Smooth muscle cell (in vitro differentiated cells): ENCODE results near the gene SLC39A11. TPM values are rescaled to one million over a fixed set of nuclear protein-coding genes. Genes with fewer than 3 reads are reported as not detected.

Experiments used
- DNase-seq: peaks from one replicate; lab custom pipeline; 2025; ENCODE audit not compliant: unreplicated experiment; lab: John Stamatoyannopoulos, UW
- H2AFZ ChIP-seq: fragments of 200-600 bp; sonication (generic); 2 replicates; pipeline ENCODE4 v1.6.0; 2016; ENCODE audit warnings: antibody characterized with exemption, low read depth, mild to moderate bottlenecking
- H3F3A ChIP-seq: fragments of 200-600 bp; sonication (generic); 2 replicates; pipeline ENCODE4 v1.6.0; 2017; ENCODE audit warnings: antibody characterized with exemption, low read depth
- H3K27ac ChIP-seq: fragments of 200-600 bp; sonication (generic); 2 replicates; pipeline ENCODE4 v1.5.1; 2016; ENCODE audit warnings: low read depth, mild to moderate bottlenecking
- H3K27me3 ChIP-seq: fragments of 200-600 bp; sonication (generic); 2 replicates; pipeline ENCODE4 v1.6.1; 2016; ENCODE audit warnings: low read depth, mild to moderate bottlenecking
- H3K36me3 ChIP-seq: fragments of 200-600 bp; sonication (generic); 2 replicates; pipeline ENCODE4 v1.5.1; 2016; ENCODE audit warnings: low read depth
- H3K4me1 ChIP-seq: fragments of 200-600 bp; sonication (generic); 2 replicates; pipeline ENCODE4 v1.5.1; 2016; ENCODE audit warnings: low read depth
- H3K4me2 ChIP-seq: fragments of 200-600 bp; sonication (generic); 2 replicates; pipeline ENCODE4 v1.6.0; 2016; ENCODE audit warnings: mild to moderate bottlenecking
- H3K4me3 ChIP-seq: fragments of 200-600 bp; sonication (generic); 2 replicates; pipeline ENCODE4 v1.5.1; 2016; ENCODE audit warnings: mild to moderate bottlenecking
- H3K79me2 ChIP-seq: fragments of 200-600 bp; sonication (generic); 2 replicates; pipeline ENCODE4 v1.6.0; 2016; ENCODE audit warnings: low read depth, mild to moderate bottlenecking
- H3K9ac ChIP-seq: fragments of 200-600 bp; sonication (generic); 2 replicates; pipeline ENCODE4 v1.6.0; 2016; ENCODE audit warnings: low read depth
- H3K9me3 ChIP-seq: fragments of 200-600 bp; sonication (generic); replicated peaks from 2 replicates; pipeline ENCODE4 v1.5.1; 2016; ENCODE audit warnings: low read depth
- H4K20me1 ChIP-seq: fragments of 200-600 bp; sonication (generic); 2 replicates; pipeline ENCODE4 v1.6.0; 2016; ENCODE audit warnings: low read depth
- WGBS: methylation state at CpG from one replicate; pipeline ENCODE4 v1.1.7; 2016; ENCODE audit warnings: low lambda C conversion rate; 5-methylcytosine and 5-hydroxymethylcytosine counted together
- polyA plus RNA-seq: library from polyadenylated mRNA; unstranded; fragments of >200 nt; fragmentation: Nextera tagmentation; extraction: Ambion mirVana; gene quantifications from 2 replicates; pipeline ENCODE4 v1.2.1, GENCODE V29; 2016
- total RNA-seq: library from RNA; depleted of rRNA; stranded (reverse); fragments of >200 nt; gene quantifications from 2 replicates; pipeline ENCODE4 v1.2.3, GENCODE V29; 2014
- TF ChIP-seq, protein P1 (sequence below): fragments of 200-600 bp; sonication (generic); IDR thresholded peaks from 2 replicates; pipeline ENCODE4 v1.5.1; 2017; ENCODE audit warnings: borderline replicate concordance, mild to moderate bottlenecking, antibody characterized with exemption; ENCODE audit not compliant: insufficient read depth, poor library complexity, severe bottlenecking

The SLC39A11 gene
- total and polyA plus RNA-seq, 2 experiments from 2014 or later = 9.2 to 36.7 TPM

GRCh38 chr17:72771734-72772133, 320.8 kb downstream of the SLC39A11 start:
- H3K36me3 ChIP-seq = no peaks in the 10 kb centered on the region
- no peaks in the 10 kb centered on the region for H3K9me3 ChIP-seq
- no peak overlapping the region for H2AFZ ChIP-seq
- TF ChIP-seq, protein P1, sequence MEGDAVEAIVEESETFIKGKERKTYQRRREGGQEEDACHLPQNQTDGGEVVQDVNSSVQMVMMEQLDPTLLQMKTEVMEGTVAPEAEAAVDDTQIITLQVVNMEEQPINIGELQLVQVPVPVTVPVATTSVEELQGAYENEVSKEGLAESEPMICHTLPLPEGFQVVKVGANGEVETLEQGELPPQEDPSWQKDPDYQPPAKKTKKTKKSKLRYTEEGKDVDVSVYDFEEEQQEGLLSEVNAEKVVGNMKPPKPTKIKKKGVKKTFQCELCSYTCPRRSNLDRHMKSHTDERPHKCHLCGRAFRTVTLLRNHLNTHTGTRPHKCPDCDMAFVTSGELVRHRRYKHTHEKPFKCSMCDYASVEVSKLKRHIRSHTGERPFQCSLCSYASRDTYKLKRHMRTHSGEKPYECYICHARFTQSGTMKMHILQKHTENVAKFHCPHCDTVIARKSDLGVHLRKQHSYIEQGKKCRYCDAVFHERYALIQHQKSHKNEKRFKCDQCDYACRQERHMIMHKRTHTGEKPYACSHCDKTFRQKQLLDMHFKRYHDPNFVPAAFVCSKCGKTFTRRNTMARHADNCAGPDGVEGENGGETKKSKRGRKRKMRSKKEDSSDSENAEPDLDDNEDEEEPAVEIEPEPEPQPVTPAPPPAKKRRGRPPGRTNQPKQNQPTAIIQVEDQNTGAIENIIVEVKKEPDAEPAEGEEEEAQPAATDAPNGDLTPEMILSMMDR = no peak
- H3K9ac ChIP-seq = no peak overlapping the region
- no peak overlapping the region for H3K4me2 ChIP-seq
- H3K4me1 ChIP-seq = no peaks in the 10 kb centered on the region
- no peaks in the 10 kb centered on the region for H4K20me1 ChIP-seq
- no peaks in the 10 kb centered on the region for H3K27me3 ChIP-seq
- H3K4me3 ChIP-seq = no peak overlapping the region
- H3F3A ChIP-seq = no peaks in the 10 kb centered on the region
- no peak overlapping the region for H3K27ac ChIP-seq
- no peaks in the 10 kb centered on the region for H3K79me2 ChIP-seq
- WGBS = 100% methylated on average over 3 of the region's 3 CpGs
- no peak for DNase-seq

GRCh38 chr17:72766761-72767356, 325.6 kb downstream of the SLC39A11 start:
- H2AFZ ChIP-seq = no peak overlapping the region
- no peaks in the 10 kb centered on the region for H3K79me2 ChIP-seq
- H3K4me1 ChIP-seq = no peaks in the 10 kb centered on the region
- H3K4me3 ChIP-seq = no peak overlapping the region
- no peak overlapping the region for H3K9ac ChIP-seq
- H3K36me3 ChIP-seq = no peaks in the 10 kb centered on the region
- TF ChIP-seq, protein P1 = no peak
- H3K4me2 ChIP-seq = no peak overlapping the region
- no peak for DNase-seq
- H3F3A ChIP-seq = no peaks in the 10 kb centered on the region
- H3K27me3 ChIP-seq = no peaks in the 10 kb centered on the region
- WGBS = 79% methylated on average over 4 of the region's 4 CpGs
- no peaks in the 10 kb centered on the region for H3K9me3 ChIP-seq
- H3K27ac ChIP-seq = no peak overlapping the region
- H4K20me1 ChIP-seq = no peaks in the 10 kb centered on the region

DNA sequence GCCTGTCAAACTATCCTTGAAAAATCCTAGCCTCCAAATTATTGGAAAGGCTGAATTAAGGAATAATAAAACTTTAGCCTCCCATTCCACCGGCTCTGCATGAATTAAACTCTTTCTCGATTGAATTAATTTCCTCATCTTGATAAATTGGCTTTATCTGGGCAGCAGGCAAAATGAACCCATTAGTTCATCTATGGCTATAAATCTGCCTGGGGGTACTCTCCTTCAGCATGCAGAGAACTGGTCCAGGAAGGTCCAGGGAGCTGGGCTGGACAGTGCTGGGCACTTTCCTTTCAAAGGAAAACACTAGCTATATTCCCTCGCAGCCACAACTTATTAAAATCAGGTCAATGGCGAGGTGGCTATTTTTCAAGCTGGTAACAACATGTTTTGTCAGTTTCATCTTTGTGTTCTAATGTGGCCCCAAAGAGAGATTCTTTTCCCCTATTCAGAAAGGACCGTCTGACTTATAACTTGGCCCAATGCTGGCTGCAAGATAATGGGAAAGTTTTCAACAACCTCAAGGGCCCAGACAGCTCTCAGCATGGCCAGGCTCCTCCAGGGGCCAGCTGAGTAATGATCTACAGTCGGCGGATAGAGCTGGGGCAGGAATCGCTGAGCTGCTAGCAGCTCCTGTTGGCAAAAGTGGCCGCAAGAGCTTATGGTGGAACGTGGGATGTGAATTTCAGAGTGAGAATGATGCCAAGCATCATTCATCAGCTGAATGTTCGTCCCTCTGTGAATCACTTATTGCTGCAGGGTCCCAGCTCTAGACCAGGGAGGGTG, 326.9 kb downstream of the SLC39A11 start:
- TF ChIP-seq, protein P1 = no peak
- H3K36me3 ChIP-seq = no peaks in the 10 kb centered on the region
- no peak overlapping the region for H2AFZ ChIP-seq
- no peaks in the 10 kb centered on the region for H3K9me3 ChIP-seq
- no peaks in the 10 kb centered on the region for H3K79me2 ChIP-seq
- DNase-seq = no peak
- H4K20me1 ChIP-seq = no peaks in the 10 kb centered on the region
- H3K4me2 ChIP-seq = no peak overlapping the region
- no peaks in the 10 kb centered on the region for H3K27me3 ChIP-seq
- no peak overlapping the region for H3K4me3 ChIP-seq
- H3K9ac ChIP-seq = no peak overlapping the region
- H3F3A ChIP-seq = no peaks in the 10 kb centered on the region
- 95% methylated on average over 11 of the region's 11 CpGs for WGBS
- no peak overlapping the region for H3K27ac ChIP-seq
- H3K4me1 ChIP-seq = no peaks in the 10 kb centered on the region
